Stimulated activated CD4-positive, alpha-beta T cell treated with anti-CD3 and anti-CD28 coated beads, Interleukin-1b, Interleukin-23, amount 100 ng/mL, for 1 hour (primary cell): ENCODE data around the gene TBC1D10A.

ENCODE experiments used
- DNase-seq, 2 donors: peaks; one replicate each; pipeline ENCODE4 v3.0.0-alpha.2; 2020; ENCODE audit warnings: low read depth in 2 of 2

Gene TBC1D10A

DNA sequence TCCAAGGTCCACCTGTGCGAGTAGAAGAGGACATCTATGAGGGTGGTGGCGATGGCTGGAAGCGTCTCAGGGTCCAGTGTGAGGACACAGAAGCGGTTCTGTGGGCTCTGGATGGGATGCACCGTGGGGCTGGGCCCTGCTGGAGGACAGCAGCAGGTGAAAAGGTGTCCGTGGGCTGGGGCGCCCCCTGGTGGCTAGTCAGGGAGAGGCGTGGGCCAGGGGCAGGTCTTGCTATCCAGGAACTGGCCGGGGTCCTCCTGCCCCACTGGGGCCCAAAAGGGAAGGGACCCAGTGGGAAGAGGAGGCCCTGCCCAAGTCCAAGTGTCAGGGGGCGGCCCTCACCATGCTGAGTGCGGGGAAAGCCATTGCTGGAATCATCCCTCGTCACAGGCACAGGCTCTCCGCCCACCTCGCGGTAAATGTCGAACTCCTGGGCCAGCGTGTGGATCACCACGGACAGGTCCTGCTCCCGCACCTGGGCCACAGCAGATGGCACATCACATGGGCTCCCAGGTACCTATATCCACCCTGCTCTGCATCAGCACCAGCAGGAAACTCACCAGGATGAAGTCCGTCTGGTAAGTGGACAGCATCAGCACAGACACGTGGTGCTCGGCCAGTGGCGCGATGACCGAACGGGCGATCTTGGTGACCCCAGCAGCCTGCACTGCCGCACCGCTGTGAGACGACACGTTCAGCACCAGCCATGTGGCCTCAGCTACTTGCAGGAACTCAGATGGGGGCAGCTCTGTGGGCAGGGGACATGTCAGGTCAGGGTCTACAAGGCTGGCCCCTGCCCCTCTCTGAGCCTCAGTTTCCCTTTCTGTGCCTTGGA is 39.7 kb downstream of the TBC1D10A start:
- peak; percentile 75 to 88 for DNase-seq

DNA sequence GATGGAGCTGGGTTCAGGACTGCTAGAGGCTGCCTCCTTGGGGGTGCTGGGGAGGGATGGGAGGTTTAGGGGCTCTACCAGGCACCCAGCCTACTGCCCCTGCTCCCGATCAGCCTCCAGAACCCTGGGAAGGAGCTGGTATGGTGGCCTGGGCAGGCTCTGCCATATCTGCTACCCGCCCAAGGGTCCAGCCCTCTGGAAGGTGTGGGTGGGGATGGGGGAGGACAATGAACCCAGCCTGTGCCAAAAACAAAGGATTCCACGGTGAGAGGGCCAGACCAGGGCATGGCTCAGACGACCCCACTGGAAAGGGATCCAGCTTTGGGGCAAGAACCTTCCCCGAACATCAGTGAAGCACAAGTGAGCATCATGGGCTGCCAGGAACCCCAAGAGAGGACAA is 40.4 kb downstream of the TBC1D10A start:
- DNase-seq = no peak

DNA sequence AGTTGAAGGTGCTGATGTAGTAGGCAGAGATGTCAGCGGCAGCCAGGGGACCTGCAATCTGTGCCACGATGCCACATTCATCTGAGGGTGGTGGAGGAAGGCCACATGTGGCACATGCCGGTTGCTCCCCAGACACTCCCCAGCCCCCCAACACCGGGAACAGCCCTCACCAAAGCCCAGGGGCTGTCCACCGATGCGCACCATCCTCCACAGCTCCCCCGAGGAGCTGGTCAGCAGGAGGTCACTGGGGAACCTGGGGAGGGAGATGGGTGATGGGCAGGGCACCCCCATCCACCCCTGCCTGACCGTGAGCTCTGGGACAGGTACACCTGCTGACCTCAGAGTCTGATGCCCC is 40.9 kb downstream of the TBC1D10A start:
- DNase-seq = no peak

DNA sequence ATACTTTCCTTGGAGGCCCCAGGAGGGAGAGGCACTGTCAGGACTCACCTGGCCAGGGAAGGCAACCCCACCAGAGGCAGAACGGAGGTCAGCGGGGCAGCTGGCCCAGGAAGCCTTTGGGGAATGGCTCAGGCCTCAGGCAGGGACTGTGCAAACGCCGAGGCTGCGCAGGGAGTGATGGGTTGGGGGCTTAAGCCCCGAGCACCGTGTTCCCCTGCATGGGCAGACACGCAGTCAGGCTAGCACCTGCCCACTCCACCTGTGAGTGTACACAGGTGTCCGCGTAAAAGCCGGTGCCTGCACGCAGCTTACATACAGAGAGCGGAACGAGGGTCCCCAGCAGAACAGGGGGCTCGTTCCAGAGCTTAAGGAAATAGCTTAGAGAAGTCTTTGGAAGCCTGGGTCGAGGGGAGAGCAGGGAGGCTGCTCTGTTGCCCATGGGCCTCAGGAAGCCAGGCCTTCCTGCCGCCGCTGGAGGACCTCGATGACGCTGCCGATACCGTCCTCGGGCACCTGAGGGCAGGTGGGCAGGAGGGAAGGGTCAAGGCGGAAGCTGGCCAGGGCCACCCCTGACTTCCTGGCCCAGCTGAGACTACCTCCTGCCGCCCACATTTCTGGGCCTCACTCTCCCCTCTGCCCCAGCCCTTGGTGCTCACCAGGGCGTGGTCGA is 41.4 kb downstream of the TBC1D10A start:
- DNase-seq = no peak

DNA sequence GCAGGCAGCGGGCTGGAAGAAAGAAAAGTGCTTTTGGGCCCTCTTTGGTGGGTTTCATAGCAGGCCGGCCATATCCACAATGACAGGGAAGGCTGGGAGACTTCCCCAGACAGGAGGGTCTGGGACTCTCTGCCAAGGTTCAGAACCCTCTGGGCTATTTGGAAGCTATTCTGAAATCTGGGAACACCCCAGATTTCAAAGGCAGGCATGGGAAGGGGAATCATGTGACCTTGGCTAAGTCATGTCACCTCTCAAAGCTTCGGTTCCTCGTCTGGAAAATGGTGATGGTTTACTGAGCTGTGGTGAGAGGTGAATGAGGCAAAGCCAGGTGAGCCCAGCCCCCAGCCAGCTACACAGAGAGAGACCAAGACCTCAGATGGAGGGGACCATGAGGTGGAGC is 42.1 kb downstream of the TBC1D10A start:
- DNase-seq = no peak

DNA sequence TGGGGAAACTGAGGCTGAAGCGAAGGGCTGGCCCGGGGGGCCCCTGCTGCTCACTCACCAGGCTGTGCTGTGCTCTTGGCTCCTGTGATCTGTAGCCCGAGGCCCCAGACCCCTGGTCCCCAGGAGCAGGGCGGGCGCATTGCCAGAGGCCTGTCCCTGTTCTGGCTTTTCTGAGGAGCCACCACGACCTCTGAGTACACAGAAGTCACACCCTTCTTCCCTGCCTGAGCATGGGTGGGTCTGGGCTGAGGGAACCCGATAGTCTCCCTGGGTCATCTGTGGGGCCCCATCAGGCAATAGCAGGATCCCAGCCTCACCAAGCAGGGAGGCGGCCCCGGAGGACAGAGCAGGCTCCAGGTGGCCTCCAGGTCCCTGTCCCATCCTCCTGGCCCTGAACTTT is 42.6 kb downstream of the TBC1D10A start:
- no peak for DNase-seq

DNA sequence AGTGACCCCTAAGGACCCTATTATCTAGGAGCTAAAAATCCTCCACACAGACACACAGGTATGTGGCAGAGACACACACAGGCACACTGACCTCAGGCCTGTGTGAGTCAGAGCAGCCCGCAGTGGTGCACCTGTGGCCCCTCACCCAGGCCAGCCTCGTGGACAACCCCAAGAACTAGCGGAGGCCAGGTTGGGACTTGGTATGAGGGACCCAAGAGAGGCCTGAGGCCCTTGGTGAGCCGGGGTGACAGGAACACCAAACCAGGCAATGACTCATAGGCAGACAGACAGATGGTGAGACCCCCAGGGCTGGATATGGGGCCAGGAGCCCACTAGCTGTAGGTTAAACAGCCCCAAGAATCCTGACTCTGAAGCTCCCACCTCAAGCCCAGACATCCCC is 43.4 kb downstream of the TBC1D10A start:
- no peak for DNase-seq

DNA sequence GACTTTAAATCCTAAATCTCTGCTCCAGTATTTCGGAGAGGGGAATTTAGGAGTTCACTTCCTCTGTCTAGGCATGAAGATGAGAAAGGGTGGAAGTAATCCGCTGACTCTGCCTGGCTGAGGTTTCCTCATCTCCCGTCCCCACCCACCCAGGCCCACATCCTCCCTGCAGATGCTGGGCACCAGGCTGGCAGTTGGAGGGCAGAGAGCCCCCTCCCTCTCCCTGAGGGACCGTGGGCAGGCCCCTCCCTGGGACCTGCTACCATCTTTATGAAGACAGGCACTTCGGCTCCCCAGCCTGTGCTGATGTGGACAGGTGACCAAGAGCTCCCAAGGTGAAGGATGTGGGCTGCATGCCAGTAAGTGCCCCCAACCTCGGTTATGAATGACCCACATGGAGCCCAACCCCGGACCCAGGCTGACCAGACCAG is 44.1 kb downstream of the TBC1D10A start:
- DNase-seq = no peak

DNA sequence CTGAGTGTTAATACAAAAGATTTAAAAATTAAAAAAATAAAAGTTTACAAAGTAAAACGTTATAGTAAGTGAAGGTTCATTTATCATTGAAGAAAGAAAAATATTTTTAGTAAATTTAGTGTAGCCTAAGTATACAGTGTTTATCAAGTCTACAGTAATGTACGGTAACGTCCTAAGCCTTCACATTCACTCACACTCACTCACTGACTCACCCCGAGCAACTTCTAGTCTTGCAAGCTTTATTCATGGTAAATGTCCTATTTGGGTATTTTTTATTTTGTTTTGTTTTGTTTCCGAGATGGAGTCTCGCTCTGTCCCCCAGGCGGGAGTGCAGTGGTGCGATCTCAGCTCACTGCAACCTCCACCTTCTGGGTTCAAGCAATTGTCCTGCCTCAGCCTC is 46.2 kb downstream of the TBC1D10A start:
- DNase-seq = no peak

DNA sequence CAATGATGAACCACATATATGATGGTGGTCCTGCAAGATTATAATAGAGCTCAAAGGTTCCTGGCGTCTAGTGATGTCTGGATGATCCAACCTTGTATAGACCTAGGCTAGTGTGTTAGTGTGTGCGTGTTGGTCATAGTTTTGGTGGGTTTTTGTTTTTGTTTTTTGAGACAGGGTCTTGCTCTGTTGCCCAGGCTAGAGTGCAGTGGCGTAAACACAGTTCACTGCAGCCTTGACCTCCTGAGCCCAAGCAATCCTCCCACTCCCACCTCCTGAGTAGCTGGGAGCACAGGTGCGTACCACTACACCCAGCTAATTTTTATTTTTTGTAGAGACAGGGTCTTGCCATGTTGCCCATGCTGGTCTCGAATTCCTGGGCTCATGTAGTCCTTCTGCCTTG is 46.8 kb downstream of the TBC1D10A start:
- no peak for DNase-seq

DNA sequence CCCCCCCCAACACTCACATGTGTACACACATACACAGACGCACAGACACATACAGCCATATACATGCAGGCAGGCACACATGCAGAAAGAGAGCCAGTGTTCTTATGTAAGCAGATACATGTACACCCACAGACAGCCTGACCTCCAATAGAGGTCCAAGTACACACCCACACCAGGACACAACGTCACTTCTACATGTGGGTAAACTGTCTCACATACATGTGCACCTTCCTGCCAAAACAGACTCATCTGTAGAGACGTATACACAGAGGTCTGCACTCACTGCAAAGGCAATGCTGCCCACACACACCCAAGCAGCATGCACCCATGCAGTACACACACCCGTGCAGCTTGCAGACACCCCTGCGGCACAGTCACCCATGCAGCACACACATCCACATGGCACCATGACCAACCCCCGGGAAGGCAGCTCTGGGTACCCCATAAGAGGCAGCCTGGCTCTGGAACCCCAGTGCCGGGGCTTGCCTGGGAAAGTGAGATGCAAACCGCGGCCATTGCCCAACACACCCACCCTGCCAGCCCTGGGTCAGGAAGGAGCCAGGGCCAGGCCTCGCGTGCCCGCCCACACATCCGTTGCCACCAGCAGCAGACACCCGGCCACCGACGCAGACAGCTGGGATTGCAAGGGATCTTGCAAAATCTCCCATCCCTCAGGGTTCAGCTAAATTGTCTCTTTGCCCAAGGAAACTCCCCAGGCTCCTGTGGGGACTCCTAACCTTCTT is 47.5 kb downstream of the TBC1D10A start:
- no peak for DNase-seq

DNA sequence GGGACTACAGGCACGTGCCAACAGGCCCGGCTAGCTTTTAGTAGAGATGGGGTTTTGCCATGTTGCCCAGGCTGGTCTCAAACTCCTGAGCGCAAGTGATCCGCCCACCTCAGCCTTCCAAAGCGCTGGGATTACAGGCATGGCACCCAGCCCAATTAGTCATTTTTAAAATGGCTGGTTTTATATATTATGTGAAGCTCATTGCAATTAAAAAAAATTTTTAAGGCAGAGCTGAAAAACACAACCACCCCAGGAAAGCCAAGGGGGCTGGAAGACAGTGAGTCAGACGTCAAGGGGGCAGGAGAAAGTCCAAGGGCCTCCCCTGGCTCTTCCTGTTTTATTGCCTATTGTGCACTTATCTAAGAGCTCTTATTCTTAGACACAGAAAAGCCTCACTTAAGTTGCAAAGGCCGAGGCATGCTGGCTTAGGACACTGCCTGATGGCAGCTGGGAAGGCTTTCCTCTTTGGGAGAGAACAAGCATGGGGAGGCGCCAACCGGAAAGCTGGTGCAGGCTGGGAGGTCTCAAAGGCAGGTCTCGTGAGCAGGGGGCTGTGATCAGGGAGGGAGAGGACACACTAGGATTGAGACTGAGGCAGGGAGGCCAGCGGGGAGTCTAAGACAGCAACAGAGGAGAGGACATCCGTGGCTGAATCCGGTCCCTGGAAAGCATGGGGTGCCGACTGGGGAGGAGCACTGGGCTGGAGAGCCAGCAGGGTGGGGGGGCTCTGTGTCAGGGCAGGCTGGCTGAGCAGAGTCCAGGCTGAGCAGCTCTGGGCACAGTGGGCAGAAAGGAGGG is 49.0 kb downstream of the TBC1D10A start:
- no peak for DNase-seq

DNA sequence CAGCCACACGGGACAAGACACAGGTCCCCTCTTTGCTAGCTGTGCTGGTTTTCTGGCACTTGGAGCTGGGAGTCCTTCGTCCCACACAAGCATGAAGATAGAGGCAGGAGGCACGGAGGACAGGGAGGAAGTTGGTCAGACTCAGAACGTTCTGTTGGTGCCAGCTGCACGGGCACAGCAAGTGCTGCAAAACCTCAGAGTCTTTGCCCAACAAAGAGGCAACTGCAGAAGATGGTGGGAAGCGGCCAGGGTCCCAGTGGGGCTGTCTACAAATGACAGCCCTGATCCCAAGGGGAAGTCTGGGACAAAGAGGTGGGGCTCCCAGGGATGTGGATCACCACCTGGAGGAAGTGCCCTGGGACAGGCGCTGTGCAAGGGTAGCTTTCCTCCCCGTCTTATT is 50.7 kb downstream of the TBC1D10A start:
- DNase-seq = no peak

DNA sequence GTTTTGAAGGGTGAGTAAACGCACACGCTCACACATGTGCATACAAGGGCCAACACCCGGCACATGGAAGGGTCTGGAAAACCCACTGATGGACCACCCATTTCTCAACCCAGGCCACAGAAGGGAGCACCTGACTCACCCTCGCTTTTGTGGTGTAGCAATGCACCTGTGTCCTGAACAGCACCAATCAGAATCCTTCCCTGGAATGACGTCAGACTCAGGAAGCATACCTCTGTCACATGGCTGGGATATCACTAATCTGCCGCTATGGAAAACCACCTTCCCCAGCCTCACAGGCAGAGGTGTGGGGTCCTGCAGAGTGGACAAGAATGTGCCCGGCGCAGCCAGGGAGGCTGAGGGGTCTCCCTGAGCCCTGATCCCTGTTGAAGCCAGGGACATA is 51.1 kb downstream of the TBC1D10A start:
- no peak for DNase-seq

DNA sequence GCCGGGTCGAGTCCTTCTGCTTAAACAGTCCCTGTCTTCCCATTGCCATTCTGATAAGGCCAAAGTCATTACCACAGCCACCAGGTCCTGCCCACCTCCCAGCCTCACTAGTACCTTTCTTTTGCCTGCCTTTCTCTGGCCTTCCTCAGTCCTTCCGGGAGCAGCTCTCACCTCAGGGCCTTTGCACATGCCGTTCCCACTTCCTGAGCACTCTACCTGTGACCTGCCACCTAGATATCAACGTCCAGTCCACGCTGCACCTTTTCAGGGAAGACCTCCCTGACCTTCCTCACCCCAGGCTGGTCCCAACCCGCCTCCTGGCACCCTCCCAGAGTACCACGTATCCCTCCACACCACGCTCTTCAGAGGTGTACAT is 52.3 kb downstream of the TBC1D10A start:
- DNase-seq = no peak

DNA sequence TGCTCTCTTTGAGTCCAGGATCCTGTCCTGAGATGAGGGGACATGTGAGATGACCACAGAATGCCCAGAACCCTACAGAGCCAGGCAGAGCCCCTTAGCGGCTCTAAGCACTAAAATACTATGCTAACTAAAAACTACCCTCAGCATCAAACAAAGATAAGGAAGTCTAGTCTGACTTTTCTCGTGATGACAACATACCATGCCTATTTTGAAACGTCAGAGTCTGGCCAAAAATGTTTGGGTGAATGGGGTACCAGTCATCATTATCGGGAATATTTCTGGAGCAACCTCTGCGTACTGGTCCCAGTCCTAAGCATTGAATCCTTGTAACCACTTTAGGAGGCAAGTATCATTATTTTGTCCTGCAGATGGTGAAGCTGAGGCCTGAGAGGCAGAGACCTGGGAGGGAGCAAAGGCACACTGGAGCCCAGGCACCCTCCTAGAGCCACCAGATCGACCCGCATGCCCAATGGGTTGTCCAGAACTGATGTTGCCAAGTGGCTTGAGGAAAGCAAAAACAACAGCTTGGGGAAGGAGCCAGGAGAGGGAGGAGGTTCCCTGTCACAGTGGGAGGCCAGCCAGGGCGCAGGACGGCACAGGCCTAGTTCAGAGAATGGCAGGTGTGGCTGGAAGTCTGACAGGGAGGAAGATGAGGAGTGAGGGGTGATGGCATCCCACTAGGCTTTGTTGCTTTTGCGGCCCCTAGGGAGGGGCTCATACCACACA is 52.9 kb downstream of the TBC1D10A start:
- DNase-seq = no peak

DNA sequence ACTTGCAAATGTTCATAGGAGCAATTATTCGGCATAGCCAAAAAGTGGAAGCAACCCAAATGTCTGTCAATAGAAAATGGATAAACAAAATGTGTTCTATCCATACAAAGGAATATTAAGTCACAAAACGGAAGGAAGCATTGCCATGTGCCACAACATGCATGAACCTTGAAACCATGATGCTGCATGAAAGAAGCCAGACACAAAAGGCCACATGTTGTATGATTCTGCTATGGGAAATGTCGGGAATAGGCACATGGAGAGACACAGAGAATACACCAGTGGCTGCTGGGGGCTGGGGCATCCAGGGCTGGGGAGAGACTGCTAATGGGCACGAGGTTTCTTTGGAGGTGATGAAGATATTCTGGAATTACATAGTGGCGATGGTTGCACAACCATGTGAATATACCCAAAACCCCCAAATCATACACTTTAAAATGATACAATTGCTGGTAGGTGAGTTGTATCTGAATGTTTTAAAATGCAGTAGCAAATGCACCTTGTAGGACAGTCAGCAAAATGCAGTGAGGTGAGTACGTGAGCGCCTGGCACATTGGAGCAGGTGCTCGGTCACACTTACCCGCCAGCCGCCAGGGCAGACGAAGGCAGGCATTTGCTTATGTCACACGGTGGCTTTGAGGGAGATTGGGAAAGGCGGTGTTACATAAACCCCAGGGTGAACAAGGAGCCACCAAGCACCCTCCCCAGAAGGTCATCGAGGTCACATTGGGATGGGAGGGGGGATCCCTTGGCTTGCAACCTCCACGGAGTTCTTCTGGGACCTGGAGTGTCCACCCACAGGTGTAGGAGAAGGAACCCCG is 53.8 kb downstream of the TBC1D10A start:
- DNase-seq = no peak

DNA sequence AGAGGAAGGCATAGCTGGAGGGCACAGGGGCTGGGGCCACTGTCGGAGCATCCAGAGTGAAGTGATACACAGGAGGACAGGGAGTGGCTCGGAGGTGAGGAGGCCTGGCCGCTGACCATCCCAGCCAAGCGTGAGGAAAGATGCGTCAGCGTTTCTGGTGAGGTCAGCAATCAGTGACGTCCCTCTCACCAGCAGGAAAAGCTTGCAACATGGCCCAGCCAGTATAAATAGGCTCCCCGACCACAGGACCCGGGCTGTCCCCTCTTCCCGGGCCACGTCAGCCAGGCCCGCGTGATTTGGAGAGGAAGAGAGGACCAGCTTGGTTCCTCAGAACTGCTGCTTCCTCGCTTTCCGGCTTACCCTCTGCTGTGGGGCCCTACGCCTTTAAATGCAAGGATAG is 55.9 kb downstream of the TBC1D10A start:
- DNase-seq = no peak

DNA sequence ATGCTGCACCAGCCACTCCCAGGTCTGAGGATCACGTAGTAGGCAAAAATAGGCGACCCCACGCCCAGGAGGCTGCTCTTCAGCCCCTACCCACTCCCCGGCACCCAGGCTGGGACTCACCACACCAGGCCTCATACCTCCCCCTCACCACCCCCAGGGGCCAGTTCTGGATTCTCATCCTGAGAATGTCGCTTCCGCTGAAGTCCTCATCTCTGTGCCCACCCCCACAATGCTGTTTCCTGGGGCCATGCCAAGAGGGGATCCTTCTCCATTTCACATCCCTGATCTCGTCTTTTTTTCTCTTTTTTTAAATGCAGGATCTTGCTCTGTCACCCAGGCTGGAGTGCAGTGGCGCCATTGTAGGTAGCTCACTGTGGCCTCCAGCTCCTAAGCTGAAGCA is 58.4 kb downstream of the TBC1D10A start:
- no peak for DNase-seq
